SK-N-SH (cell line): ENCODE data around the gene CTCF. TPM values are rescaled to one million over a fixed set of nuclear protein-coding genes. Genes with fewer than 3 reads are reported as not detected.

ENCODE experiments used
- CTCF ChIA-PET: fragments of 300-600, 350-600 bp; formaldehyde crosslinking; extraction: SDS; loops from one replicate; lab custom pipeline; 2021; lab: Yijun Ruan, JAX
- POLR2A ChIA-PET: fragments of 350-600 bp; sonication (Branson Sonifier 250); formaldehyde crosslinking; extraction: SDS; loops from one replicate; lab custom pipeline; 2020; ENCODE audit warnings: antibody characterized with exemption, inconsistent platforms; lab: Yijun Ruan, JAX
- DNase-seq: peaks from one replicate; pipeline ENCODE4 v3.0.0; 2012
- H2AFZ ChIP-seq: fragments of 200-600 bp; sonication (generic); 2 replicates; pipeline ENCODE4 v1.8.1; 2016; ENCODE audit warnings: antibody characterized with exemption, mild to moderate bottlenecking, low read depth
- H3F3A ChIP-seq: fragments of 200-600 bp; sonication (generic); replicated peaks from 2 replicates; pipeline ENCODE3; 2016; ENCODE audit warnings: antibody characterized with exemption, mild to moderate bottlenecking; ENCODE audit not compliant: insufficient read depth
- H3K27ac ChIP-seq, 2 experiments: fragments of 200-500 bp in 1 of 2; fragments of 200-600 bp in 1 of 2; sonication (Bioruptor generic) in 1 of 2; sonication (generic), shearing (Covaris generic) in 1 of 2; 2 replicates each; pipeline versions ENCODE4 v1.5.1 to v1.6.1; 2014 to 2016; ENCODE audit warnings: low read depth in 2 of 2, inconsistent platforms in 1 of 2, low read length in 1 of 2, mild to moderate bottlenecking in 1 of 2, mixed read lengths in 1 of 2
- H3K27me3 ChIP-seq: fragments of 200-600 bp; sonication (generic), shearing (Covaris generic); 2 replicates; pipeline ENCODE4 v1.6.1; 2016; ENCODE audit warnings: mixed run types; ENCODE audit not compliant: insufficient read depth
- H3K36me3 ChIP-seq, 2 experiments: fragments of 200-500 bp in 1 of 2; fragments of 200-600 bp in 1 of 2; sonication (Bioruptor generic) in 1 of 2; sonication (generic) in 1 of 2; replicated peaks in 1 of 2; 2 replicates each; pipeline versions ENCODE3 to v1.5.1; 2014 to 2016; ENCODE audit warnings: low read length in 1 of 2, mild to moderate bottlenecking in 1 of 2; ENCODE audit not compliant: insufficient read depth in 2 of 2, control insufficient read depth in 1 of 2
- H3K4me1 ChIP-seq, 2 experiments: fragments of 200-500 bp in 1 of 2; fragments of 200-600 bp in 1 of 2; sonication (Bioruptor generic) in 1 of 2; sonication (generic), shearing (Covaris generic) in 1 of 2; 2 replicates each; pipeline versions ENCODE4 v1.5.1 to v1.6.1; 2014 to 2016; ENCODE audit warnings: low read depth in 1 of 2, low read length in 1 of 2, mixed run types in 1 of 2; ENCODE audit not compliant: insufficient read depth in 2 of 2, control insufficient read depth in 1 of 2
- H3K4me2 ChIP-seq: fragments of 200-600 bp; sonication (generic), shearing (Covaris generic); 2 replicates; pipeline ENCODE4 v1.6.1; 2017; ENCODE audit warnings: mixed run types
- H3K4me3 ChIP-seq, 2 experiments: fragments of 200-500 bp in 1 of 2; fragments of 200-600 bp in 1 of 2; sonication (Bioruptor generic) in 1 of 2; sonication (generic), shearing (Covaris generic) in 1 of 2; 2 replicates each; pipeline versions ENCODE4 v1.5.1 to v1.8.1; 2014 to 2016; ENCODE audit warnings: low read depth in 2 of 2, inconsistent platforms in 1 of 2, low read length in 1 of 2, mild to moderate bottlenecking in 1 of 2, mixed read lengths in 1 of 2, moderate library complexity in 1 of 2
- H3K79me2 ChIP-seq: fragments of 200-600 bp; sonication (generic); 2 replicates; pipeline ENCODE4 v1.8.1; 2017; ENCODE audit warnings: mild to moderate bottlenecking; ENCODE audit not compliant: insufficient read depth
- H3K9ac ChIP-seq: fragments of 200-600 bp; sonication (generic); 2 replicates; pipeline ENCODE4 v1.6.1; 2017; ENCODE audit warnings: mixed run types
- H3K9me2 ChIP-seq: fragments of 200-600 bp; sonication (generic); 2 replicates; pipeline ENCODE4 v1.6.1; 2017; ENCODE audit warnings: mixed run types
- H3K9me3 ChIP-seq: fragments of 200-600 bp; sonication (generic); 2 replicates; pipeline ENCODE4 v1.6.1; 2017; ENCODE audit warnings: mixed run types, mild to moderate bottlenecking, moderate library complexity
- H4K20me1 ChIP-seq: fragments of 200-600 bp; sonication (generic); 2 replicates; pipeline ENCODE4 v1.6.1; 2017; ENCODE audit warnings: mild to moderate bottlenecking, mixed run types; ENCODE audit not compliant: insufficient read depth
- ELF1 ChIP-seq: IDR thresholded peaks from 2 replicates; pipeline ENCODE4 v1.4.0; 2012
- GABPA ChIP-seq: IDR thresholded peaks from 2 replicates; pipeline ENCODE4 v1.4.0; 2012; ENCODE audit warnings: low read depth, mild to moderate bottlenecking
- MEF2A ChIP-seq: IDR thresholded peaks from 2 replicates; pipeline ENCODE4 v1.4.0; 2012; ENCODE audit warnings: low read depth, borderline replicate concordance
- NFIC ChIP-seq: IDR thresholded peaks from 2 replicates; pipeline ENCODE4 v1.4.0; 2012; ENCODE audit warnings: borderline replicate concordance
- POLR2AphosphoS5 ChIP-seq: IDR thresholded peaks from 2 replicates; pipeline ENCODE4 v1.6.1; 2012; ENCODE audit warnings: low read depth, low read length
- RAD21 ChIP-seq: IDR thresholded peaks from 2 replicates; pipeline ENCODE4 v1.6.1; 2012; ENCODE audit warnings: mild to moderate bottlenecking, low read length
- SMC3 ChIP-seq: IDR thresholded peaks from 2 replicates; pipeline ENCODE4 v1.6.1; 2012; ENCODE audit warnings: low read depth, low read length, improper control_type of control experiment
- TAF1 ChIP-seq: IDR thresholded peaks from 2 replicates; pipeline ENCODE4 v1.6.1; 2012; ENCODE audit warnings: low read depth, mild to moderate bottlenecking, low read length, moderate library complexity, borderline replicate concordance
- TCF12 ChIP-seq: IDR thresholded peaks from 2 replicates; pipeline ENCODE4 v1.4.0; 2012
- YY1 ChIP-seq: IDR thresholded peaks from 2 replicates; pipeline ENCODE4 v1.4.0; 2012; ENCODE audit warnings: low read depth, mild to moderate bottlenecking
- WGBS: methylation state at CpG from one replicate; pipeline ENCODE4 v1.1.6; 2017; ENCODE audit warnings: low lambda C conversion rate; 5-methylcytosine and 5-hydroxymethylcytosine counted together
- polyA plus RNA-seq, 3 experiments: library from polyadenylated mRNA; depleted of rRNA; stranded (reverse); fragments of >200 nt; gene quantifications; 2 replicates each; pipeline ENCODE4 v1.2.3, GENCODE V29; 2012
- TF ChIP-seq, protein P1 (sequence below): IDR thresholded peaks from 2 replicates; pipeline ENCODE4 v1.4.0; 2012; ENCODE audit warnings: low read depth, borderline replicate concordance
- TF ChIP-seq, protein P2 (sequence below): IDR thresholded peaks from 2 replicates; pipeline ENCODE4 v1.6.1; 2012; ENCODE audit warnings: mild to moderate bottlenecking, low read depth, low read length, moderate library complexity
- TF ChIP-seq, protein P3 (sequence below): fragments of 200-600 bp; sonication (generic); IDR thresholded peaks from 2 replicates; pipeline ENCODE4 v1.6.1; 2017; ENCODE audit warnings: antibody characterized with exemption, mild to moderate bottlenecking, moderate library complexity

The CTCF gene
- polyA plus RNA-seq, 1 of the 3 experiments (the other 2 are of a cell fraction), result 19.6 TPM

DNA sequence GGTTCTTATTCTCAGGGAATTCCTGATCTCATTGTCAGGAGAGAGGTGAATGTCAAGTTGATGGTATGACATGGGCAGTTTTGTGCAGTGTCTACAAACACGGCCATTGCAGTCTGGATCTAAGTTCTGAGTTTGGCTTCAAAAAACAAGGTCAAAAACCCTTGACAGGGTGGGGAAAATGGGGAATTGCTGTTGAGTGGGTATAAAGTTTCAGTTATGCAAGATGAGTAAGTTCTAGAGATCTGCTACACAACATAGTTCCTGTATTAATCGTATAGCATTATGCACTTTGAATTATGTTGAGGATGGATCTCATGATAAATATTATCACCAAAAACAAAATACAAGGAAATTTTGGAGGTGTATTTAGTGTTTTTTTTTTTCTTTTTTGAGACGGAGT lies 46.0 kb downstream of the CTCF start:
- H2AFZ ChIP-seq, result no peak overlapping the region
- no peak for DNase-seq
- no peaks in the 10 kb centered on the region for H3K27me3 ChIP-seq
- H3K9ac ChIP-seq, result no peak overlapping the region
- no peak for TF ChIP-seq YY1
- no peak for TF ChIP-seq GABPA
- TF ChIP-seq TAF1, result no peak
- TF ChIP-seq TCF12, result no peak
- TF ChIP-seq, protein P1, sequence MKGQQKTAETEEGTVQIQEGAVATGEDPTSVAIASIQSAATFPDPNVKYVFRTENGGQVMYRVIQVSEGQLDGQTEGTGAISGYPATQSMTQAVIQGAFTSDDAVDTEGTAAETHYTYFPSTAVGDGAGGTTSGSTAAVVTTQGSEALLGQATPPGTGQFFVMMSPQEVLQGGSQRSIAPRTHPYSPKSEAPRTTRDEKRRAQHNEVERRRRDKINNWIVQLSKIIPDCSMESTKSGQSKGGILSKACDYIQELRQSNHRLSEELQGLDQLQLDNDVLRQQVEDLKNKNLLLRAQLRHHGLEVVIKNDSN, result no peak
- TF ChIP-seq SMC3, result no peak
- TF ChIP-seq, protein P2, sequence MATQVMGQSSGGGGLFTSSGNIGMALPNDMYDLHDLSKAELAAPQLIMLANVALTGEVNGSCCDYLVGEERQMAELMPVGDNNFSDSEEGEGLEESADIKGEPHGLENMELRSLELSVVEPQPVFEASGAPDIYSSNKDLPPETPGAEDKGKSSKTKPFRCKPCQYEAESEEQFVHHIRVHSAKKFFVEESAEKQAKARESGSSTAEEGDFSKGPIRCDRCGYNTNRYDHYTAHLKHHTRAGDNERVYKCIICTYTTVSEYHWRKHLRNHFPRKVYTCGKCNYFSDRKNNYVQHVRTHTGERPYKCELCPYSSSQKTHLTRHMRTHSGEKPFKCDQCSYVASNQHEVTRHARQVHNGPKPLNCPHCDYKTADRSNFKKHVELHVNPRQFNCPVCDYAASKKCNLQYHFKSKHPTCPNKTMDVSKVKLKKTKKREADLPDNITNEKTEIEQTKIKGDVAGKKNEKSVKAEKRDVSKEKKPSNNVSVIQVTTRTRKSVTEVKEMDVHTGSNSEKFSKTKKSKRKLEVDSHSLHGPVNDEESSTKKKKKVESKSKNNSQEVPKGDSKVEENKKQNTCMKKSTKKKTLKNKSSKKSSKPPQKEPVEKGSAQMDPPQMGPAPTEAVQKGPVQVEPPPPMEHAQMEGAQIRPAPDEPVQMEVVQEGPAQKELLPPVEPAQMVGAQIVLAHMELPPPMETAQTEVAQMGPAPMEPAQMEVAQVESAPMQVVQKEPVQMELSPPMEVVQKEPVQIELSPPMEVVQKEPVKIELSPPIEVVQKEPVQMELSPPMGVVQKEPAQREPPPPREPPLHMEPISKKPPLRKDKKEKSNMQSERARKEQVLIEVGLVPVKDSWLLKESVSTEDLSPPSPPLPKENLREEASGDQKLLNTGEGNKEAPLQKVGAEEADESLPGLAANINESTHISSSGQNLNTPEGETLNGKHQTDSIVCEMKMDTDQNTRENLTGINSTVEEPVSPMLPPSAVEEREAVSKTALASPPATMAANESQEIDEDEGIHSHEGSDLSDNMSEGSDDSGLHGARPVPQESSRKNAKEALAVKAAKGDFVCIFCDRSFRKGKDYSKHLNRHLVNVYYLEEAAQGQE, result no peak
- TF ChIP-seq POLR2AphosphoS5, result no peak
- TF ChIP-seq MEF2A, result no peak
- no peak for TF ChIP-seq ELF1
- no peak for TF ChIP-seq RAD21
- no peak overlapping the region for H3K4me3 ChIP-seq
- peaks cover 7% of the 10 kb centered on the region for H4K20me1 ChIP-seq
- H3K4me1 ChIP-seq, result no peaks in the 10 kb centered on the region
- ChIA-PET POLR2A (no interaction called here), CTCF (interaction anchor here (1.2 kb wide), 1 partner anchor 37 kb away, joined by 3 read pairs; the partner anchor contains the start of gene CARMIL2)
- H3K9me2 ChIP-seq, result no peaks in the 10 kb centered on the region
- H3K27ac ChIP-seq, result no peak overlapping the region
- peaks cover 4% of the 10 kb centered on the region for H3F3A ChIP-seq
- peaks cover 81% of the 10 kb centered on the region for H3K79me2 ChIP-seq
- H3K4me2 ChIP-seq, result no peak overlapping the region
- peaks cover 22 to 26% of the 10 kb centered on the region in 2 experiments for H3K36me3 ChIP-seq
- 94% methylated on average over 3 of the region's 3 CpGs for WGBS
- no peaks in the 10 kb centered on the region for H3K9me3 ChIP-seq

DNA sequence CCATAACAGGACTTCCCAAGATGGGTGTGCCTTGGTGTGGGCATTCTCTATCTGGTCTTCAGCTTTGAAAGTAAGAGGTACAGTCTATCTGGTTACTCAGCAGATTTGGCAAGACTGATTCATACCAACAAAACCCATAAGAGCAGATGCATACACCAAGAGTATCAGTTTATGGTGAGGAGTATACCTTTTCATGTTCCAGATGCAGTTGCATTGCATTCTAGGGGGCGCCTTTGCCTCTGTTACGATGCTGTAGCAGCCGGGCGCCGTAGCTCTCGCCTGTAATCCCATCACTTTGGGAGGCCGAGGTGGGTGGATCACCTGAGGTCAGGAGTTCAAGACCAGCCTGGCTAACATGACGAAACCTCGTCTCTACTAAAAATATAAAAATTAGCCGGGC lies 51.5 kb downstream of the CTCF start:
- no peaks in the 10 kb centered on the region for H3K27me3 ChIP-seq
- H4K20me1 ChIP-seq, result no peaks in the 10 kb centered on the region
- no peak overlapping the region for H3K4me2 ChIP-seq
- H2AFZ ChIP-seq, result no peak overlapping the region
- no peak for TF ChIP-seq NFIC
- TF ChIP-seq, protein P3, sequence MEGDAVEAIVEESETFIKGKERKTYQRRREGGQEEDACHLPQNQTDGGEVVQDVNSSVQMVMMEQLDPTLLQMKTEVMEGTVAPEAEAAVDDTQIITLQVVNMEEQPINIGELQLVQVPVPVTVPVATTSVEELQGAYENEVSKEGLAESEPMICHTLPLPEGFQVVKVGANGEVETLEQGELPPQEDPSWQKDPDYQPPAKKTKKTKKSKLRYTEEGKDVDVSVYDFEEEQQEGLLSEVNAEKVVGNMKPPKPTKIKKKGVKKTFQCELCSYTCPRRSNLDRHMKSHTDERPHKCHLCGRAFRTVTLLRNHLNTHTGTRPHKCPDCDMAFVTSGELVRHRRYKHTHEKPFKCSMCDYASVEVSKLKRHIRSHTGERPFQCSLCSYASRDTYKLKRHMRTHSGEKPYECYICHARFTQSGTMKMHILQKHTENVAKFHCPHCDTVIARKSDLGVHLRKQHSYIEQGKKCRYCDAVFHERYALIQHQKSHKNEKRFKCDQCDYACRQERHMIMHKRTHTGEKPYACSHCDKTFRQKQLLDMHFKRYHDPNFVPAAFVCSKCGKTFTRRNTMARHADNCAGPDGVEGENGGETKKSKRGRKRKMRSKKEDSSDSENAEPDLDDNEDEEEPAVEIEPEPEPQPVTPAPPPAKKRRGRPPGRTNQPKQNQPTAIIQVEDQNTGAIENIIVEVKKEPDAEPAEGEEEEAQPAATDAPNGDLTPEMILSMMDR, result peak; percentile 25; the same call in 1 of the 2 replicates
- peaks cover 38 to 58% of the 10 kb centered on the region in 2 experiments for H3K36me3 ChIP-seq
- H3K27ac ChIP-seq, result no peak overlapping the region
- no peaks in the 10 kb centered on the region for H3K9me3 ChIP-seq
- no peak overlapping the region for H3K9ac ChIP-seq
- ChIA-PET CTCF (interaction anchor here (1.2 to 3.1 kb wide), 4 partner anchors 27 to 92 kb away, joined by 5 to 13 read pairs (median 9); partner anchors contain the start of gene CARMIL2), POLR2A (interaction anchor here (0.6 kb wide), 1 partner anchor 43 kb away, joined by 4 read pairs; no protein-coding TSS in a partner anchor)
- H3K4me1 ChIP-seq, result no peaks in the 10 kb centered on the region
- peaks cover 18% of the 10 kb centered on the region for H3F3A ChIP-seq
- H3K79me2 ChIP-seq, result peaks cover 31% of the 10 kb centered on the region
- no peak overlapping the region for H3K4me3 ChIP-seq
- 95% methylated on average over 10 of the region's 10 CpGs for WGBS
- DNase-seq, result no peak
- no peaks in the 10 kb centered on the region for H3K9me2 ChIP-seq
